ENCODE data around the gene USP48.

DNA sequence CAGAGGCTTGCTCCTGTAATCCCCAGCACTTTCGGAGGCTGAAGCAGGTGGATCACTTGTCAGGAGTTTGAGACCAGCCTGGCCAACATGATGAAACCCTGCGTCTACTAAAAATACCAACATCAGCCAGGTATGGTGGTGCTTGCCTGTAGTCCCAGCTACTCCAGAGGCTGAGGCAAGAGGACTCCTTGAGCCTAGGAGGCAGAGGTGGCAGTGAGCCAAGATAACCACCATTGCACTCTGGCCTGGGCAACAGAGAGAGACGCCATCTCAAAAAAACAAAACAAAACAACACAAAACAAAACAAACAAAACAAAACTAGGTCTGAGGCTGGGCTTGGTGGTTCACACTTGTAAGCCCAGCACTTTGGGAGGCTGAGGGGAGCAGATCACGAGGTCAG, 75.1 kb downstream of the USP48 start:
- TF ChIP-seq ZNF121 (tag by site-specific recombination; IDR thresholded peaks at IDR 0.05), result no peak
- no peak for TF ChIP-seq ZNF366 (tag by site-specific recombination; conservative IDR thresholded peaks at IDR 0.05)
- TF ChIP-seq CTCF (tag by site-specific recombination; IDR thresholded peaks at IDR 0.05), result no peak
- TF ChIP-seq ZNF10 (tag by site-specific recombination; IDR thresholded peaks at IDR 0.05), result no peak
- TF ChIP-seq ZSCAN18 (tag by site-specific recombination; IDR thresholded peaks at IDR 0.05), result no peak
- TF ChIP-seq ZBTB44 (tag by site-specific recombination; IDR thresholded peaks at IDR 0.05), result no peak
- TF ChIP-seq ZBTB11 (tag by site-specific recombination; conservative IDR thresholded peaks at IDR 0.05; ENCODE audit: low read depth), result no peak
- no peak for TF ChIP-seq ZNF324 (tag by site-specific recombination; IDR thresholded peaks at IDR 0.05)
- TF ChIP-seq, protein P1, sequence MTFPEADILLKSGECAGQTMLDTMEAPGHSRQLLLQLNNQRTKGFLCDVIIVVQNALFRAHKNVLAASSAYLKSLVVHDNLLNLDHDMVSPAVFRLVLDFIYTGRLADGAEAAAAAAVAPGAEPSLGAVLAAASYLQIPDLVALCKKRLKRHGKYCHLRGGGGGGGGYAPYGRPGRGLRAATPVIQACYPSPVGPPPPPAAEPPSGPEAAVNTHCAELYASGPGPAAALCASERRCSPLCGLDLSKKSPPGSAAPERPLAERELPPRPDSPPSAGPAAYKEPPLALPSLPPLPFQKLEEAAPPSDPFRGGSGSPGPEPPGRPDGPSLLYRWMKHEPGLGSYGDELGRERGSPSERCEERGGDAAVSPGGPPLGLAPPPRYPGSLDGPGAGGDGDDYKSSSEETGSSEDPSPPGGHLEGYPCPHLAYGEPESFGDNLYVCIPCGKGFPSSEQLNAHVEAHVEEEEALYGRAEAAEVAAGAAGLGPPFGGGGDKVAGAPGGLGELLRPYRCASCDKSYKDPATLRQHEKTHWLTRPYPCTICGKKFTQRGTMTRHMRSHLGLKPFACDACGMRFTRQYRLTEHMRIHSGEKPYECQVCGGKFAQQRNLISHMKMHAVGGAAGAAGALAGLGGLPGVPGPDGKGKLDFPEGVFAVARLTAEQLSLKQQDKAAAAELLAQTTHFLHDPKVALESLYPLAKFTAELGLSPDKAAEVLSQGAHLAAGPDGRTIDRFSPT (tag by site-specific recombination; IDR thresholded peaks at IDR 0.05), result no peak
- no peak for TF ChIP-seq KLF9 (tag by site-specific recombination; IDR thresholded peaks at IDR 0.05; ENCODE audit: low read depth)
- no peak for TF ChIP-seq ZNF138 (tag by site-specific recombination; IDR thresholded peaks at IDR 0.05; ENCODE audit: borderline replicate concordance)
- TF ChIP-seq ZNF792 (tag by site-specific recombination; IDR thresholded peaks at IDR 0.05), result no peak
